ENCODE measurements around the gene ZSWIM1.
A peak's percentile ranks its signal among the peaks of the same experiment; 100 is the strongest.

Gene ZSWIM1

GRCh38 chr20:45835329-45835765 is 45.7 kb upstream of the ZSWIM1 start:
- no peak overlapping the region for H3K4me3 ChIP-seq (ENCODE audit: low read depth in 1 of 2, low read length in 1 of 2)
- H3K9me3 ChIP-seq: no peaks in the 10 kb centered on the region
- no peaks in the 10 kb centered on the region for H3K27me3 ChIP-seq
- no peak overlapping the region for H3K27ac ChIP-seq
- no peak for TF ChIP-seq CTCF (IDR thresholded peaks at IDR 0.05)
- peaks cover 10% of the 10 kb centered on the region for H3K36me3 ChIP-seq
- H3K4me1 ChIP-seq (ENCODE audit: control insufficient read depth in 1 of 2, insufficient read depth in 1 of 2, low read depth in 1 of 2, low read length in 1 of 2): peaks cover 35 to 36% of the 10 kb centered on the region in 2 experiments

- Histone ChIP-seq H3K4me1 (ENCODE audit: control insufficient read depth in 1 of 2, insufficient read depth in 1 of 2, low read depth in 1 of 2, low read length in 1 of 2) (peaks cover 35 to 36% of the 10 kb centered on the region in 2 experiments), H3K9me3 (no peaks in the 10 kb centered on the region), H3K36me3 (peaks cover 15% of the 10 kb centered on the region), H3K27me3 (no peaks in the 10 kb centered on the region), H3K4me3 (ENCODE audit: low read depth in 1 of 2, low read length in 1 of 2) (no peak overlapping the region), H3K27ac (no peak overlapping the region)
- TF ChIP-seq CTCF (IDR thresholded peaks at IDR 0.05): no peak
Measured at GRCh38 chr20:45835825-45836224, 45.2 kb upstream of the ZSWIM1 start.

GRCh38 chr20:45836841-45837240 is 44.2 kb upstream of the ZSWIM1 start:
- Histone ChIP-seq H3K4me3 (ENCODE audit: low read depth in 1 of 2, low read length in 1 of 2) (no peak overlapping the region), H3K27ac (no peak overlapping the region)
- TF ChIP-seq CTCF (IDR thresholded peaks at IDR 0.05): no peak

GRCh38 chr20:45840700-45841198 is 40.3 kb upstream of the ZSWIM1 start:
- Histone ChIP-seq H3K4me3 (ENCODE audit: low read depth in 1 of 2, low read length in 1 of 2) (no peak overlapping the region), H3K27ac (no peak overlapping the region), H3K9me3 (no peaks in the 10 kb centered on the region), H3K27me3 (no peaks in the 10 kb centered on the region), H3K36me3 (peaks cover 64% of the 10 kb centered on the region), H3K4me1 (ENCODE audit: control insufficient read depth in 1 of 2, insufficient read depth in 1 of 2, low read depth in 1 of 2, low read length in 1 of 2) (no peaks in the 10 kb centered on the region)
- no peak for TF ChIP-seq CTCF (IDR thresholded peaks at IDR 0.05)

More at GRCh38 chr20:45836841-45837240, 44.2 kb upstream of the ZSWIM1 start:
- no peaks in the 10 kb centered on the region for H3K9me3 ChIP-seq
- peaks cover 25% of the 10 kb centered on the region for H3K36me3 ChIP-seq
- peaks cover 31 to 32% of the 10 kb centered on the region in 2 experiments for H3K4me1 ChIP-seq (ENCODE audit: control insufficient read depth in 1 of 2, insufficient read depth in 1 of 2, low read depth in 1 of 2, low read length in 1 of 2)
- H3K27me3 ChIP-seq: no peaks in the 10 kb centered on the region

- Histone ChIP-seq H3K27ac (peak overlapping the region; percentile 54), H3K9me3 (no peaks in the 10 kb centered on the region), H3K4me1 (ENCODE audit: control insufficient read depth in 1 of 2, insufficient read depth in 1 of 2, low read depth in 1 of 2, low read length in 1 of 2) (no peaks in the 10 kb centered on the region), H3K27me3 (no peaks in the 10 kb centered on the region), H3K4me3 (ENCODE audit: low read depth in 1 of 2, low read length in 1 of 2) (no peak overlapping the region), H3K36me3 (peaks cover 72% of the 10 kb centered on the region)
- no peak for TF ChIP-seq CTCF (IDR thresholded peaks at IDR 0.05)
Measured at GRCh38 chr20:45841407-45842129, 39.5 kb upstream of the ZSWIM1 start.
